ENCODE data around the gene EGFL7. TPM values are rescaled to one million over a fixed set of nuclear protein-coding genes. Genes with fewer than 3 reads are reported as not detected.
A peak's percentile ranks its signal among the peaks of the same experiment; 100 is the strongest.

Gene EGFL7
- polyA plus RNA-seq, 3 donors: 1.3 to 2.8 (median 2.2) TPM

DNA sequence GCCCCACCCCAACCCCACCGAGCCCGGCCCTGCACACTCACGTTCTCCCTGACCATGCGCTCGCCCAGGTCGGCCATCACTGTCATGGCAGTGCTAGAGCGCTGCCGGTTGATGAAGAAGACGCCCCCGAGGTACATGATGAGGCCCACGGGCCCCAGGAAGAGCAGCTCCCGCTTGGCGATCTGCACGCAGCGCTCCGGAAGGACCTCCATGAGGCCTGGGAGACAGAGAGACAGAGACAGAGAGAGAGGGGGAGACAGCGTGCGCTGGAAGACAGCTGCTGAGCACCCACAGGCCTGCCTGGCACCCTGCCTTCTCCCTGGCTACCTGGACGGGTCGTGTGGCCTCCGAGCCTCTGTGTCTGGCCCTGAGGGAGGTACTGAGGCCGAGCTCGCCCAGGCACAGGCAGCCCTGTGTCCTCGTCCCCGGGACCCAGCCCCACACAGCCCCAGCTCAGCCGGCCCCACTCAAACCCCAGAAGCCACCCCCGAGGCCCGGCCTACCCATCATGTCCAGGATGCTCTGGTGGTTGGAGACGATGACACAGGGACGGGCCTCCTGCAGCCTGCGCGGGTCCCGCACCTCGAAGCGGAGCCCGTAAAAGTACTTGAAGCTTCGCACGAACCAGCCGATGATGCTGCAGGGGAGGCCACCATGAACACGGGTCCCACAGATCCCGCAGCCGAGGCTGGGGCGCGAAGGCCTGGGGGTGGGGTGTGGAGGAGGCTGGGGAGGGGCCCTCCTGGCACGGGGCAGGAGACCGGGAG, 14.4 kb downstream of the EGFL7 start:
- Histone ChIP-seq H3K27ac (ENCODE audit: low read depth in 1 of 2, low read length in 2 of 2) (no peak overlapping the region), H3K4me3 (replicated peaks in 1 of 3; ENCODE audit: low read depth in 2 of 3, low read length in 3 of 3) (no peak overlapping the region), H3K4me1 (ENCODE audit: control insufficient read depth in 1 of 2, insufficient read depth in 2 of 2, low read length in 2 of 2) (peaks cover 32 to 38% of the 10 kb centered on the region in 2 donors), H2AFZ (ENCODE audit: insufficient read depth, low read depth, low read length, poor library complexity, severe bottlenecking) (no peak overlapping the region), H3K36me3 (replicated peaks in 1 of 2; ENCODE audit: control insufficient read depth in 1 of 2, insufficient read depth in 2 of 2, low read length in 2 of 2) (peaks cover 40 to 47% of the 10 kb centered on the region in 2 donors), H3K27me3 (ENCODE audit: control insufficient read depth in 2 of 2, insufficient read depth in 2 of 2, low read length in 2 of 2) (no peaks in the 10 kb centered on the region), H4K20me1 (ENCODE audit: insufficient read depth, low read length) (peaks cover 84% of the 10 kb centered on the region), H3K9ac (ENCODE audit: insufficient read depth, low read length, poor library complexity, severe bottlenecking) (no peak overlapping the region), H3K9me3 (replicated peaks in 1 of 2; ENCODE audit: control insufficient read depth in 1 of 2, insufficient read depth in 1 of 2, low read length in 2 of 2) (no peaks in the 10 kb centered on the region), H3K4me2 (replicated peaks; ENCODE audit: extremely low read depth, low read length, poor library complexity, severe bottlenecking) (no peak overlapping the region), H3K79me2 (ENCODE audit: insufficient read depth, low read length) (peaks cover 39% of the 10 kb centered on the region)
- H3K36me3 Mint-ChIP-seq: peaks cover 18 to 45% of the 10 kb centered on the region in 2 donors
- TF ChIP-seq, protein P1, sequence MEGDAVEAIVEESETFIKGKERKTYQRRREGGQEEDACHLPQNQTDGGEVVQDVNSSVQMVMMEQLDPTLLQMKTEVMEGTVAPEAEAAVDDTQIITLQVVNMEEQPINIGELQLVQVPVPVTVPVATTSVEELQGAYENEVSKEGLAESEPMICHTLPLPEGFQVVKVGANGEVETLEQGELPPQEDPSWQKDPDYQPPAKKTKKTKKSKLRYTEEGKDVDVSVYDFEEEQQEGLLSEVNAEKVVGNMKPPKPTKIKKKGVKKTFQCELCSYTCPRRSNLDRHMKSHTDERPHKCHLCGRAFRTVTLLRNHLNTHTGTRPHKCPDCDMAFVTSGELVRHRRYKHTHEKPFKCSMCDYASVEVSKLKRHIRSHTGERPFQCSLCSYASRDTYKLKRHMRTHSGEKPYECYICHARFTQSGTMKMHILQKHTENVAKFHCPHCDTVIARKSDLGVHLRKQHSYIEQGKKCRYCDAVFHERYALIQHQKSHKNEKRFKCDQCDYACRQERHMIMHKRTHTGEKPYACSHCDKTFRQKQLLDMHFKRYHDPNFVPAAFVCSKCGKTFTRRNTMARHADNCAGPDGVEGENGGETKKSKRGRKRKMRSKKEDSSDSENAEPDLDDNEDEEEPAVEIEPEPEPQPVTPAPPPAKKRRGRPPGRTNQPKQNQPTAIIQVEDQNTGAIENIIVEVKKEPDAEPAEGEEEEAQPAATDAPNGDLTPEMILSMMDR (IDR thresholded peaks at IDR 0.05): no peak
- DNase-seq: no peak
- 94% methylated on average over 46 of the region's 46 CpGs for WGBS (ENCODE audit: insufficient coverage)
- intact Hi-C loops (cut with micrococcal nuclease): no loop called here
- peaks cover 24% of the 10 kb centered on the region for H3K4me1 Mint-ChIP-seq
- peak overlapping the region in 2 of 7 donors; percentile 26 to 37 for H3K27ac Mint-ChIP-seq
- H3K27me3 Mint-ChIP-seq (ENCODE audit: low read depth in 3 of 3): no peaks in the 10 kb centered on the region
- H3K9me3 Mint-ChIP-seq: no peaks in the 10 kb centered on the region
- H3K4me3 Mint-ChIP-seq: no peak overlapping the region

DNA sequence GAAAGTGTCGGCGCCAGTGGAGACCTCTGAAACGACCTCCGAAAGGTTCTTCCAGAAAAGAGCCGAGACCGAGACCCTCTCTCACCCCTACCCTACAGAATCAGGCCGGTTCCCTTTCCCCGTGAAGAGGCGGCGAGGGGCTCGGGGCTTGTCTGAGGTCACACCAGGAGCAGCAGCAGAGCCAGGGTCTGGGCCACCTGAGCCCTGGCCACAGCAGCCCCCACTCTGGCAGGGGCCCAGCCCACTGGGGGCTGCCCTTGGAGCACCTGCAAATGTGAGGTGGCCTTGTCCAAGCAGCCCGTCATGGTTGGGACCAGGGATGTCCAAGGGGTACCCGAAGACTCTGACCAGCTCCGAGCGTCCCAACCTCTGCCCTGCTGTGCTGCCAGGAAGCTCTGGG, 15.3 kb downstream of the EGFL7 start:
- Histone ChIP-seq H3K4me2 (replicated peaks; ENCODE audit: extremely low read depth, low read length, poor library complexity, severe bottlenecking) (no peak overlapping the region), H3K27ac (ENCODE audit: low read depth in 1 of 2, low read length in 2 of 2) (peak overlapping the region; percentile 70 to 87), H2AFZ (ENCODE audit: insufficient read depth, low read depth, low read length, poor library complexity, severe bottlenecking) (no peak overlapping the region), H3K79me2 (ENCODE audit: insufficient read depth, low read length) (peaks cover 48% of the 10 kb centered on the region), H3K4me1 (ENCODE audit: control insufficient read depth in 1 of 2, insufficient read depth in 2 of 2, low read length in 2 of 2) (peaks cover 32 to 45% of the 10 kb centered on the region in 2 donors), H3K27me3 (ENCODE audit: control insufficient read depth in 2 of 2, insufficient read depth in 2 of 2, low read length in 2 of 2) (no peaks in the 10 kb centered on the region), H4K20me1 (ENCODE audit: insufficient read depth, low read length) (peaks cover 85% of the 10 kb centered on the region), H3K9me3 (replicated peaks in 1 of 2; ENCODE audit: control insufficient read depth in 1 of 2, insufficient read depth in 1 of 2, low read length in 2 of 2) (no peaks in the 10 kb centered on the region), H3K9ac (ENCODE audit: insufficient read depth, low read length, poor library complexity, severe bottlenecking) (no peak overlapping the region), H3K36me3 (replicated peaks in 1 of 2; ENCODE audit: control insufficient read depth in 1 of 2, insufficient read depth in 2 of 2, low read length in 2 of 2) (peaks cover 40 to 43% of the 10 kb centered on the region in 2 donors), H3K4me3 (replicated peaks in 1 of 3; ENCODE audit: low read depth in 2 of 3, low read length in 3 of 3) (no peak overlapping the region)
- Mint-ChIP-seq H3K27me3 (ENCODE audit: low read depth in 3 of 3) (no peaks in the 10 kb centered on the region), H3K27ac (peak overlapping the region in 4 of 7 donors; percentile 15 to 68 (median 60)), H3K4me3 (no peak overlapping the region), H3K4me1 (peaks cover 24% of the 10 kb centered on the region), H3K9me3 (no peaks in the 10 kb centered on the region), H3K36me3 (peaks cover 16 to 41% of the 10 kb centered on the region in 2 donors)
- TF ChIP-seq, protein P1 (IDR thresholded peaks at IDR 0.05): no peak
- intact Hi-C loops (cut with micrococcal nuclease): no loop called here
- no peak for DNase-seq
- 73% methylated on average over 14 of the region's 15 CpGs for WGBS (ENCODE audit: insufficient coverage)
